ENCODE results near the gene RAB3GAP2.

- TF ChIP-seq POLR2AphosphoS5 (IDR thresholded peaks at IDR 0.05), result no peak
- TF ChIP-seq CTCF (IDR thresholded peaks at IDR 0.05), result no peak
Observed at GRCh38 chr1:220272841-220273090, 513 bp upstream of the RAB3GAP2 start.
